Activated CD4-positive, alpha-beta T cell treated with anti-CD3 and anti-CD28 coated beads for 48 hours (primary cell): ENCODE measurements around the gene ANO9.
"Not testable (repeated sequence)": the region's sequence is repeated elsewhere in the genome, so short reads cannot be mapped to it uniquely, and the experiment has no call there.

Experiments used
- DNase-seq: peaks from one replicate; pipeline ENCODE4 v3.0.0-alpha.2; 2020

The ANO9 gene

DNA sequence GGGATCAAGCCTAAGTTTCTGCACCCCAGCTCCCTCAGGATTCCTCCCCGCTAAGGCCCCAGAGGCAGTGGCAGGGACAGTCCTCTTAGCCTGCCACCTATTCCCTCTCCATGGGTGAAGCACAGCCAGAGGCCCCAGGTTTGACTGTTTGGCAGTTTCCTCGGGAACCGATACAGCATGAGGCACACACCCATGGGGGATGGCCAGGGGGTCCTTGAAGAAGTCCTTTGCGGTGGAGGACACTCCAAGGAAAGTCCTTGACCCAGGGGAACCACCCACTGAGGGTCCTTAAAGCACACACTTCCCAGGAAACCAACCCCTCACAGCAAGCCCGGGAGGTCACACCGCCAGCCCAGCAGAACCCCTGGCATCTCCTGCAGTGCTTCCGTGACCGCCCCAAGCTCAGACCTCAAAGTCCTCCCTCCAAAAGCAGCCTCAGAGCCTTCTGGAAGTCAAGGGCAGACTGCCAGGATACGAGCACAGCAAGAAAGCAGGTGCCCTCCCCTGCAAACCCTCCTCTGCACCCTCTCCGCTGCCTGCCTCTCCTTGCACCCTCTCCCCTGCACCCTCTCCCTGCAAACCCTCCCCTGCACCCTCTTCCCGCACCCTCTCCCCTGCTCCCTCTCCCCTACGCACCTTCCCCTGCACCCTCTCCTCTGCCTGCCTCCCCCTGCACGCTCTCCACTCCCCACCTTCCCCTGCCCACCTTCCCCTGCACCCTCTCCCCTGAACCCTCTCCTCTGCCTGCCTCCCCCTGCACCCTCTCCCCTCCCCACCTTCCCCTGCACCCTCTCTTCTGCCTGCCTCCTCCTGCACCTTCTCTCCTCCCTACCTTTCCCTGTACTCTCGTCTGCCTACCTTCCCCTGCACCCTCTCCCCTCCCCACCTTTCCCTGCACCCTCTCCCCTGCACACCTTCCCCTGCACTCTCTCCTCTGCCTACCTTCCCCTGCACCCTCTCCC, 28.4 kb downstream of the ANO9 start:
- no peak for DNase-seq

GRCh38 chr11:412641-413119, 29.1 kb downstream of the ANO9 start:
- DNase-seq, result no peak

- not testable (repeated sequence) for DNase-seq
Measured at GRCh38 chr11:411520-411919, 30.3 kb downstream of the ANO9 start.

GRCh38 chr11:410711-411110, 31.1 kb downstream of the ANO9 start:
- DNase-seq, result not testable (repeated sequence)

GRCh38 chr11:409600-410483, 32.0 kb downstream of the ANO9 start:
- no peak for DNase-seq

DNA sequence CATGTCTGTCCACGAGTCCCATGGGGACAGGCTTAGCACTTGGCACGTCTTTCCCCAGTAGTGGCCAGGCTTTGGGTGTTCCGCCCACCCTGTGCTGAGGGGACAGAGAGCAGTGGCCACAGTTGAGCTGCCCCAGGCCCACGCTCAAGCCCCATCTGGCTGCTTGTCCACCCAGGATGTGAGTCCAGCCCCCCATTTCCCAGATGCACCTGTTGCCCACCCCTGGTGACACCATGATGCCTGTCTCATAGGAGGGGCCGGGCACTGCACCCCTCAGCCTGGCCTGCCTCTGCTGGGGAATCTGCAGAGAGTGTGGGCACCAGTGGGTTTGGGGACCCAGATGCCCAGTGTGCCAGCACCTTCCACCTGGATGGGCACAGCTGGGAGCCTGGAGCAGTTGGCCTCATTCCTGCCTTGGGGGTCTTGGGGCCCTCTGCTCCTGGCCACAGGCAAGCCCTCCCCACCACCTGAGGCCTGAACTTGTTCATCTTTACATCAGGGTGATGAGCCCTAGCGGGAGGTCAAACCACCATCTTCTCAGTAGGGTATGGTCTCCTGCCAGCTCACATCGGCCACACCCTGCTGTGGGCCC, 32.7 kb downstream of the ANO9 start:
- DNase-seq, result no peak

DNA sequence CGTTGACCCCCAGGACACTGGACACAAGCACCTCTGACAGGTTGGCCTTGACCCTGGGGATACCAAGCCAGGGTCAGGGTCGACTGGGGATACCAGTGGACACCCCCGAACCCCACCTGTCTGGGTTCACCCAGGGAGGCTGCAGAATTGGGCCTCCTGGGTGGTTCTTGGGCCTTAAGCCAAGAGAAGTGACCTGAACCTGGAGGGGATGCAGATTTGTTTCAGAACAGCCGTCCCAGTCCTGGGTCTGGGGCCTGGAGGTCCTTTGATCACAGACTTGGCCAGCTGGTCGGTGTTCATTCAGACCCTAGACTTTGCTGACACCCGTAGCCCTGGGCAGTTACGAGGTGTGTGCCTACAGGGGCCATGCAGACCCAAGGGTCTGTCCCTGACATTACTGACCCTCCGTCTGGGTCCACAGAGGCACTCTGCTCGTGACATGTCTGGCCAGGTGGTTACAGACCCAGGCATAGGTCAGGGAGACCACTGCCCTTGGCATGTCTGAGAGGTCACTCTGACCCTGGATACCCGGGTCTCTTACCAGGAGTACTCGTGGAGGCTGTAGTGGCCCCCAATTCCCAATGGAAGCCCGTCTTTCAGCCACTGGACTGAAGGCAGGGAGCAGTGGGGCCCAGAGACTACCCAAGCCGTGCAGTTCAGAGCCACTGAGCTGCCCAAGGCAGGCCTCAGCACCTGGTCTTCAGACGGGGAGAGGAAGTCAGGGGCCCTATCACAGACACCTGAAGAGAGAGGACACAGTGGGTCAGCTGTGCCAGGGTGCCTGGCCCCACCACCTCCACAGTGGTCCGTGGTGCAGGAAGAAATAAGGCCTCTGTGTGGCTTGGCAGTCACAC, 33.4 kb downstream of the ANO9 start:
- DNase-seq, result no peak

DNA sequence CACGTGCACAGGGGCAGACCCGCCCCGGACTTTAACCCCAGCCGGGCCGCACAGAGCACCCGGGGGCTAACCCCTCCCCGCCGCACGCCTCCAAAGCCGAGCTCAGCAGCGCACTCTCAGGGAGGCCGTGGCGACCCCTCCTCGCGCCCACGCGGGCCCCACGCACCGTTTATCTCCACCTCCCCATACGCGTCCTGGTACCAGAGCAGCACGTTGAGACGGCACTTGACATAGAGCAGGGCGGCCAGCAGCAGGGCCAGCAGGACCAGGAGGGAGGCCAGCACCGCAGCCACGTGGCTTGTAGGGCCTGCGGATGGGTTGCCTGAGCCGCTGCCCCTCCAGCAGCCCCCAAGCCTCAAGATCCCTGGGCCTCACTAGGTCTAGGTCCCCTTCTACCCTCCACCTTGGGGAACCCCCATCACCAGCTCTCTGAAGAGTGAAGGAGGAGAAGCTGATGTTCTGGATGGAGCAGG, 34.1 kb downstream of the ANO9 start:
- no peak for DNase-seq

DNA sequence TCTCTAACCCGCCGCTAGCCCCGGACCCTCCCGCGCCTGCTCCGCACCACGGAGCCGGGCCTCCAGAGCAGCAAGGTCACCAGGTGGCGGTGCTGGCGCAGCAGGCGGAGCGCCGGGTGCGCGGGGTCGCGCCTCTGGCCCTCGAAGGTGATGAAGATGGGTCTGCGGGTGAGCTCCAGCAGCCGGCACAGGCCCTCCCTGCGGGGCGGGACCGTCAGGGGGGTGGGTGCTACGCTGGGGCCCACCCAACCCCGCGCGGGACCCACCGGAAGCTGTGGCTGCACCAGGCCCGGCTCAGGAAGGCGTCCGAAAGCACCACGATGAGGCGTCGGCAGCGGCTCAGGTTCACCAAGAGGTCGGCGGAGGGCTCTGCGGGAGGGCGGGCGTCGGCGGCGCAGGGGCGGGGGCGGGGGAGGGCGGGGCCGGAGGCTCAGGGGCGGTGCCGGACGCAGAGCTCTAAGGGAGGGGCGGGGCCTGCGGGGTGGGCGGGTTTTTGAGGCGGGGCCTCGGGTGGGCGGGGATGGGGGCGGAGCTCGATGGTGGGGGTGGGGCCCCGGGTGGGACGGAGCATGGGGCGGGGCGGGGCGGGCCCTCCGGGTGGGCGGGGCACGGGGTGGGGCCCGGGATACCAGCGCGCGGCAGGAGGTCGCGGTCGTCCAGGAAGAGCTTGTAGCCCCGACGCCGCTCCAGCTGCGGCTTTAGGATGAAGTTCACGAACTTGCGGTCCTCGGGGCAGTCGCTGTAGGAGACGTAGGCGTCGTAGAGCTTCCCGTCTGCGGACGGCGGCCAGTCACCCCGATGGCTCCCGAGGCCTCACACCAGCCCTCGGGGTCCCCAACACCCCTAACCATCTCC, 34.8 kb downstream of the ANO9 start:
- peak; percentile 90 for DNase-seq

- DNase-seq, result no peak
Measured at GRCh38 chr11:405954-406795, 35.6 kb downstream of the ANO9 start.

- no peak for DNase-seq
Measured at GRCh38 chr11:405323-405953, 36.4 kb downstream of the ANO9 start.

DNA sequence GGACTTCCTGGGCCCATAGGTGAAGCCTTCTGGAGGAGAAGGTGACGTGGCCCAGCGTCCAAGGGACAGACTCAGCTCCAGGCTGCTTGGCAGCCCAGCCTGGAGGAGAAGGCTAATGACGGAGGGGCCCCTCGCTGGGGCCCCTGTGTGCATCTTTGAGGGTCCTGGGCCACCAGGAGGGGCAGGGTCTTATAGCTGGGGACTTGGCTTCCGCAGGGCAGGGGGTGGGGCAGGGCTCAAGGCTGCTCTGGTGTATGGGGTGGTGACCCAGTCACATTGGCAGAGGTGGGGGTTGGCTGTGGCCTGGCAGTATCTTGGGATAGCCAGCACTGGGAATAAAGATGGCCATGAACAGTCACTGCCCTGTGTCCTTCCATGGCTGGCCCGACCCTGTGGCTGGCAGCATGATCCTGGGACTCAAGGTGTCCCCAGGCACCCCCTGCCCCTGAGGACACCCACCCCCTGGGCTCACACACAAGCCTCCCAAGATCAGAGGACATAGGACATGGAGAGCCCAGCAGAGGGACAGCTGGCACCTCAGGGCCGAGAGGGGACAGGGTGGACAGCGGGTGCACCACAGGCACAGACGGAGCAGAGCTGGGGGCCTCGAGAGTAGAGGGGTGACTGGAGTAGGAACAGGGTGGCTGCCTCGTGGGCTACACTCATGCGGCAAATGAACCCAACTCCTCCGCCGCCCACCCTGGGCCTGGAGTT, 37.1 kb downstream of the ANO9 start:
- no peak for DNase-seq

DNA sequence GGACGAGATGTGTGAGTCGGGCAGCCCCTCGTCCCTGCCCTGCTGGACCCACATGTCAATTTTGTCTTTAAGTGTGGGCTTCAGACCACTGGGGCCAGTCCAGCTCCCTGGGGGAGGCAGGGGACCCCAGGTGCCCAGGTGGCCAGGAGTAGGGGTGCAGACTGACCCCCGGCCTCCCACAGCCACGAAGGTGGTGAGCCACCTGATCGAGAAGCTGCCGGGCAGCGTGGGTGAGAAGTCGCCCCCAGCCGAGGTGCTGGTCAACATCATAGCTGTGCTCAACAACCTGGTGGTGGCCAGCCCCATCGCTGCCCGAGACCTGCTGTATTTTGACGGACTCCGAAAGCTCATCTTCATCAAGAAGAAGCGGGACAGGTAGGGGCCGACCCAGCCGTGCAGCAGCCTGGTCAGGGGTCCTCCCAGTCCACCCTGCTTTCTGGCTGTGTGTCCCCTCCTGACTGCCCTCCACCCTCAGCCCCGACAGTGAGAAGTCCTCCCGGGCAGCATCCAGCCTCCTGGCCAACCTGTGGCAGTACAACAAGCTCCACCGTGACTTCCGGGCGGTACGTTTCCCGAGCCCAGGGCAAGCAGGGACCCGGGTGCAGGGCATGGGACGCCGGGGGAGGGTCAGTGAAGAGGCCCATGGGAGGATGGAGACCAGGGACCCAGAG, 37.9 kb downstream of the ANO9 start:
- DNase-seq, result no peak

DNA sequence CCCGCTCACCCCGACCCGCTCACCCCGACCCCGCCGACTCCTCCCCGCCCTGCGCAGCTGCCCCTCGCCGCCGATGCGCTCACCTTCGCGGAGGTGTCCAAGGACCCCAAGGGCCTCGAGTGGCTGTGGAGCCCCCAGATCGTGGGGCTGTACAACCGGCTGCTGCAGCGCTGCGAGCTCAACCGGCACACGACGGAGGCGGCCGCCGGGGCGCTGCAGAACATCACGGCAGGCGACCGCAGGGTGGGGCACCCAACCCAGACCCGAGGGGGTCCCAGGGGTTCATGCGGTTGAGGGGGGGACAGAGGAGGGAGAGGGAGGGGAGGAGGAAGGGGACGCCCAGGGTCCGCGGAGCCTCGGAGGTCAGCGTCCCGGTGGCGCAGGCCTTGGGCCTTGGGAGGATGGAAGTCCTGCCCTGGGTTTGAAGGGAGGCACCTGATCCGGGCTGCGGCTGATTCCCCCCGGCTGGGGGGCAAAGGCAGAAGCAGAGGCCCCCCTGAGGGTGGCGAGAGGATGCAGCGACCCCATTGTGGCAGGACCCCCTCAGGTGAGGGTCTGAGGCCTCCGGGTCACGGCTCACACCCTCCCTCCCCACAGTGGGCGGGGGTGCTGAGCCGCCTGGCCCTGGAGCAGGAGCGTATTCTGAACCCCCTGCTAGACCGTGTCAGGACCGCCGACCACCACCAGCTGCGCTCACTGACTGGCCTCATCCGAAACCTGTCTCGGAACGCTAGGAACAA, 38.6 kb downstream of the ANO9 start:
- DNase-seq, result no peak

DNA sequence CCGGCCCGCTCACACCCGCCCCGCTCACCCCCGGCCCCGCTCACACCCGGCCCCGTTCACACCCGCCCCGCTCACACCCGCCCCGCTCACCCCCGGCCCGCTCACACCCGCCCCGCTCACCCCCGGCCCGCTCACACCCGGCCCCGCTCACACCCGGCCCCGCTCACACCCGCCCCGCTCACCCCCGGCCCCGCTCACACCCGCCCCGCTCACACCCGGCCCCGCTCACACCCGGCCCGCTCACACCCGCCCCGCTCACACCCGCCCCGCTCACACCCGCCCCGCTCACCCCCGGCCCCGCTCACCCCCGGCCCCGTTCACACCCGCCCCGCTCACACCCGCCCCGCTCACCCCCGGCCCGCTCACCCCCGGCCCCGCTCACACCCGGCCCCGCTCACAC, 40.6 kb downstream of the ANO9 start:
- not testable (repeated sequence) for DNase-seq

DNA sequence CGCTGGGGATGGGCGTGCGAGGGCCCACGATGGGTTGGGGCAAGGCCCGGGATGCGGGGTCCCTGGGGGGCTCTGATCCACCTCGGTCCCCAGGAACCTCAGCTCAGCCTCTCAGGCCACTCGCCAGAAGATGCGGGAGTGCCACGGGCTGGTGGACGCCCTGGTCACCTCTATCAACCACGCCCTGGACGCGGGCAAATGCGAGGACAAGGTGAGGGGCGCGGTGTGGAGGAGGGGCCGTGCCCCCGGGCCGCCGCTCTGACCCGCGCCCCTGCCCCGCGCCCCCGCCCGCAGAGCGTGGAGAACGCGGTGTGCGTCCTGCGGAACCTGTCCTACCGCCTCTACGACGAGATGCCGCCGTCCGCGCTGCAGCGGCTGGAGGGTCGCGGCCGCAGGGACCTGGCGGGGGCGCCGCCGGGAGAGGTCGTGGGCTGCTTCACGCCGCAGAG, 41.5 kb downstream of the ANO9 start:
- no peak for DNase-seq

GRCh38 chr11:399731-400211, 42.0 kb downstream of the ANO9 start:
- no peak for DNase-seq
